Uterus (tissue), 2 donors: ENCODE measurements around the gene KIF18A.

ENCODE experiments used
- POLR2A ChIP-seq, 2 donors: fragments of 450-650 bp; IDR thresholded peaks; one replicate each; pipeline ENCODE4 v1.6.1; 2016; ENCODE audit warnings: antibody characterized with exemption in 2 of 2, mild to moderate bottlenecking in 1 of 2, moderate library complexity in 1 of 2
- TF ChIP-seq, protein P1 (sequence below), 4 experiments: fragments of 200-600 bp in 2 of 4; fragments of 450-650 bp in 2 of 4; sonication (generic) in 2 of 4; IDR thresholded peaks; one replicate each; pipeline ENCODE4 v1.5.1; 2016 to 2019; ENCODE audit warnings: antibody characterized with exemption in 4 of 4, mild to moderate bottlenecking in 2 of 4, moderate library complexity in 1 of 4

- TF ChIP-seq, protein P1, sequence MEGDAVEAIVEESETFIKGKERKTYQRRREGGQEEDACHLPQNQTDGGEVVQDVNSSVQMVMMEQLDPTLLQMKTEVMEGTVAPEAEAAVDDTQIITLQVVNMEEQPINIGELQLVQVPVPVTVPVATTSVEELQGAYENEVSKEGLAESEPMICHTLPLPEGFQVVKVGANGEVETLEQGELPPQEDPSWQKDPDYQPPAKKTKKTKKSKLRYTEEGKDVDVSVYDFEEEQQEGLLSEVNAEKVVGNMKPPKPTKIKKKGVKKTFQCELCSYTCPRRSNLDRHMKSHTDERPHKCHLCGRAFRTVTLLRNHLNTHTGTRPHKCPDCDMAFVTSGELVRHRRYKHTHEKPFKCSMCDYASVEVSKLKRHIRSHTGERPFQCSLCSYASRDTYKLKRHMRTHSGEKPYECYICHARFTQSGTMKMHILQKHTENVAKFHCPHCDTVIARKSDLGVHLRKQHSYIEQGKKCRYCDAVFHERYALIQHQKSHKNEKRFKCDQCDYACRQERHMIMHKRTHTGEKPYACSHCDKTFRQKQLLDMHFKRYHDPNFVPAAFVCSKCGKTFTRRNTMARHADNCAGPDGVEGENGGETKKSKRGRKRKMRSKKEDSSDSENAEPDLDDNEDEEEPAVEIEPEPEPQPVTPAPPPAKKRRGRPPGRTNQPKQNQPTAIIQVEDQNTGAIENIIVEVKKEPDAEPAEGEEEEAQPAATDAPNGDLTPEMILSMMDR (IDR thresholded peaks at IDR 0.05): no peak
- no peak for TF ChIP-seq POLR2A (IDR thresholded peaks at IDR 0.05)
These were observed 7.3 kb downstream of the KIF18A start for GRCh38 chr11:28100665-28101064.
